ENCODE results near the gene AMMECR1. TPM values are rescaled to one million over a fixed set of nuclear protein-coding genes. Genes with fewer than 3 reads are reported as not detected.

Gene AMMECR1
- total RNA-seq, 4 donors from 2014 or later = 6.7 to 13.8 (median 8.9) TPM

- DNase-seq (ENCODE audit: low spot score) (no peak), ATAC-seq (ENCODE audit: low FRiP score) (no peak)
- TF ChIP-seq CTCF (IDR thresholded peaks at IDR 0.05) = no peak
Observed at GRCh38 chrX:110268395-110268794, 49.5 kb downstream of the AMMECR1 start.

DNA sequence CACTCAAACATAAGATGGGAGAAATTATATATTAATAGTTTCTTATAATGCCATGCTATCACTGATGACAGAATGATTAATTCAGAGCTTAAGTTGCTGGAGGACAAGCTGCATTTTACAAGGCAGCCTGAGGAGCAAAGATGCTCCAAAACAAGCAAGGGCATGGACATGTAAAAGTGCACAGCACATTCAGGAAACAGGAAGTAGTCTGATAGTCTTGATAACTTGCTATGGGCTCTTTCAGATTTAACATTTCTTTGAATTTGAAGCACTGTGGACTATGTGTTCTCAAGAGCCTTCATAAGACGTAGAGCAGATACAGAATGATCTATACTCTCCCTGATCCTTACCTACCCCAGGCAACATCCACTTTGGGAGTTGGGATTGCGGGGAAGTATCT lies 50.0 kb downstream of the AMMECR1 start:
- no peak for ATAC-seq (ENCODE audit: low FRiP score)
- no peak for TF ChIP-seq CTCF (IDR thresholded peaks at IDR 0.05)
- DNase-seq (ENCODE audit: low spot score) = no peak

GRCh38 chrX:110265661-110266060 lies 52.2 kb downstream of the AMMECR1 start:
- TF ChIP-seq CTCF (IDR thresholded peaks at IDR 0.05) = no peak
- ATAC-seq (ENCODE audit: low FRiP score) = no peak
- no peak for DNase-seq (ENCODE audit: low spot score)

- TF ChIP-seq CTCF (IDR thresholded peaks at IDR 0.05) = no peak
- DNase-seq (ENCODE audit: low spot score) (no peak), ATAC-seq (ENCODE audit: low FRiP score) (no peak)
Observed at GRCh38 chrX:110259117-110259516, 58.8 kb downstream of the AMMECR1 start.

DNA sequence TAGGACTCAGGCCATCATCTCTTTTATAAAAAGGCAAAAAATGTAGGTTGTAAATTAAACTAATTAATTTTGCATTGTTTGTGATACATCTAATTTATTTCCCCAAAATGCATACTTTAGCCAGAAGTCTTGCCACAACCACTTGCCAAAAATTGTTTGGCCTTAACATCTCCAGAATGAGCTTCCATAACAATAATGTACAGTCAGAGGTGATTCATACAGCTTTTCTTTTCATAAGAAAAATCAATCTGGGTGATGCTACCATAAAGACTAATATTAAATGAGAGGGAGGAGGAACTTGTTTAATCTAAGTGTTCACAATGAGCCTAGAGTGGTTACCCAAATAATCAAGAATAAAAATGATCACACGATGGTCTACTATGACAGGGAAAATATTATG lies 59.3 kb downstream of the AMMECR1 start:
- TF ChIP-seq CTCF (IDR thresholded peaks at IDR 0.05) = no peak
- DNase-seq (ENCODE audit: low spot score) (no peak), ATAC-seq (ENCODE audit: low FRiP score) (no peak)

GRCh38 chrX:110257889-110258288 lies 60.0 kb downstream of the AMMECR1 start:
- ATAC-seq (ENCODE audit: low FRiP score) = no peak
- TF ChIP-seq CTCF (IDR thresholded peaks at IDR 0.05) = no peak
- DNase-seq (ENCODE audit: low spot score) = no peak

- DNase-seq (ENCODE audit: low spot score) = no peak
- no peak for ATAC-seq (ENCODE audit: low FRiP score)
- no peak for TF ChIP-seq CTCF (IDR thresholded peaks at IDR 0.05)
Observed at GRCh38 chrX:110252711-110253110, 65.2 kb downstream of the AMMECR1 start.

All from omental fat pad (tissue), 4 donors.